GM19438 (cell line): ENCODE results near the gene DLG1.

Source experiments
- ATAC-seq: cut with Tn5 transposase; IDR thresholded peaks from one replicate; pipeline ENCODE4 v1.9.1; 2021; ENCODE audit warnings: low read depth; ENCODE audit not compliant: unreplicated experiment

DLG1 gene

DNA sequence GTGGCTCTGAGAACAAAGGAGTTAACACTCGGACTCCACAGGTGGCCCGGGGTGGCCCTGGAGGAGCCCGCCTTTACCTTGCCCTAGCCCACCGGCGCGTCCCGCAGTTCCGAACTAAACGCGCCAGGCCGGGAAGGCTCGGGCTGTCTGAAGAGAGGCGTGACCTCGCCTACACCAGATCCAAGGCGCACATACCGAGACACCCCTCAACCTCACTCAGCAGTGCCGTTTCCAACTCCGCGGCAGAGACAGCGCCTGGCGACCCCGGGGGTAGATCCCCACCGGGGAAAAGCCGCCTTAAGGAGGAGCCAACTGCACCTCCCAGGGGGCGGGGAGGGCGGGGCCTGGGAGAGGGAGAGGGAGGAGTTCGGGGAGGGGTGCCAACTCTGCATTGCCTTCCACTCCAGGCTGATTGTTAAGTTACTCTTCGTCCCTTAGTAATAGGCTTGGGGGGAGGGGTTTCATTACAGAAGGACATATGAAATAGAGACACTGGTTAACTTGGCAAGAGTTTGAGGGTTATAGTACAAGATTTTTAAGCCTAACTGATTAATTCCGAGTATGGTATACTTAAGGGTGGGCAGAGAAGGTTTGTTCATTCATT lies at the start of gene DLG1:
TSS of gene DLG1 (minus strand) at position 272 of the 604 bp plus-strand sequence. CDS start 1,408 bp downstream, outside the sequence.
- ATAC-seq, result peak; percentile 52

DNA sequence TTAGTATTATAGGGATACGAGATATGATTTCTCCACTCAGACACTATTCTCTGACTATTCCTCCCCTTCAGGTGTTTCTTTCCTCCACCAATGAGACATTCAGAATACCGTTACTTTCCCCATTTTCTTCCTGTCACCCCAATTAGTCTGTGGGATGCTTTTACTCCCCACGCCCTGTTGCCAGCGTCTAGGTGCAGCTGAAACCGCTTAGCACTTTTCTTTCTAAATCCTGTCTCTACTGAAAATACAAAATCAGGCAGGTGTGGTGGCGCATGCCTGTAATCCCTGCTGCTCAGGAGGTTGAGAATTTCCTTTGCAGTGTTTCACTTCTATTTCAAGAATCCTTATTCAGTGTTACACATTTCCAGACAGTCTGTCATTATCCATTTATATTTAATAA lies 49.6 kb upstream of the DLG1 start:
- no peak for ATAC-seq

- no peak for ATAC-seq
Observed at GRCh38 chr3:197345390-197345789, 47.0 kb upstream of the DLG1 start.

DNA sequence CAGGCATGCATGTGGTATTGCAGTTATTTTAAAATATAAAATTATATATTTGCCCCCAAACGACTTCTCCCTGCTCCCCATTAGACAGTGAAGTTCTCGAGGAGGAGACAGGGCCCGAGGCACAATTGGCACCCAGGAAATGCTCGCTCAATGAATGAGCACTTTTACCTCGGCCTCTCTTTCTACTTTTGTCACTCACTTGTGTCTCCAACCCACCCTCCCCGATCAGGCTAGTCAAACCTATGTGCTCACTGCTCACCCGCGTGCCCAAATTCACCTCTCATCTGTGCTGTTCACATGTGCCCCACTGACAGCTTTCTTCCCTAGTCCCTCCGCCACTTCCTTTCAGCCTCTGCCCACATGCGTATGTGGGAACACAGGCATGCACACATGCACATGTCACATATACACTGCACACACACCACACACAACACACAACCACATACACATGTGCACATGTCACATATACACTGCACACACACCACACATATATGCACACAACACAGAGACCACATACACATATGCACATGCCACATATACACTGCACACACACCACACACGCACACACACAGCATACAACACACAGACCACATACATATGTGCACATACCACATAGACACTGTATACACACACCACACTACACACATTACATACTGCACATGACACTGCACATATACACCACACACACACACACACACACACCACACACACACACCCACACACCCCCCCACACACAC lies 46.3 kb upstream of the DLG1 start:
- no peak for ATAC-seq

DNA sequence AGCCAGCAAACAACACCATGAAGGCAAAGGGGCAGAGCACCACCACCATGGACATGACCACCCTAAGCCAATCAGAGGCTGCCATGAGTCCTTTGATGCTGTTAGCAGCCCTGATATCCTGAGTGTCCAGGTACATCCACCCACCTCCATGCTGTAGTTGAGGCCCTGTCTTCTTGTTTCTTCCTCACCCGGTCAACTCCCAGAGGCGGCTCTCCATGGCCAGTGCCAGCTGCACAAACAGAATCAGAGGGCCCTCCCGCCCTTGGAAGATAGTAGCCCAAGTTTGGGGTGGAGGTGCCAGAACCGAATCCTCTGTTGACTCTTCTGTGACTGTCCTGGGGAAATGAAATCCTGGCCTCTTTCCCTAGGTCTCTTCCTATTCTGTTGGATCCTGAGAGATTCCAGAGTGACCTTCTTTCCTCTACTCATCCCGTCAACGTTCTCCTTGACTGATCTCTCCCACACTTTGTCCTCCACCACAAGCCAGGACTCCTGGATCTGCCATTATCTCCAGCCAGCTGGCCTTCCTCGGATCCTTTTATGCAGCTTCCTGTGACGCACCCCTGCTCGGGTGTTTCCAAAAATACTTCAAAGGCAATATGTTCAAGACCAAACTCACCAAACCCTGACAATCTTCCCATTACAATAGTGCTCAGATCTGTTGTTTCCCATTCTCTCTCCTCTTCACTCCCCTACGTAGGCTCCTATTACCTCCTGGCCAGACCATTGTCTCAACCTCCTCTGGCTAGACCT lies 45.4 kb upstream of the DLG1 start:
- ATAC-seq, result no peak

GRCh38 chr3:197343111-197343510 lies 44.7 kb upstream of the DLG1 start:
- no peak for ATAC-seq

DNA sequence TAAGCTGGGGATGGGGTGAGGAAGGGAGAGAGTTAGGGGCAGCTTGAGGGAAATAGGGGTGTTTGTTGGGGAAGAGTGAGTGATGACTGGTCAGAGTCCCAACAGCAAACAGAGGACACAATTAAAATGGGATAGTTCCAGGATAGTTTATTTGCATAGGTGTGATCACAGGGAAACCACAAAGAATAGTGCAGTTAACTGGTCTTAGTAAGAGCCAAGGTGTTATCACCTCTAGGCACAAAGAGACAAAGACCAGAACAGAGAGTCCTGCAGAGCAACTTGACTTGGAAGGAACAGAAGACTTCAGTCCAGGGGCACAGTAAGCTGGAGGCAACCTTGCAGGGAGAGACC lies 42.1 kb upstream of the DLG1 start:
- no peak for ATAC-seq

DNA sequence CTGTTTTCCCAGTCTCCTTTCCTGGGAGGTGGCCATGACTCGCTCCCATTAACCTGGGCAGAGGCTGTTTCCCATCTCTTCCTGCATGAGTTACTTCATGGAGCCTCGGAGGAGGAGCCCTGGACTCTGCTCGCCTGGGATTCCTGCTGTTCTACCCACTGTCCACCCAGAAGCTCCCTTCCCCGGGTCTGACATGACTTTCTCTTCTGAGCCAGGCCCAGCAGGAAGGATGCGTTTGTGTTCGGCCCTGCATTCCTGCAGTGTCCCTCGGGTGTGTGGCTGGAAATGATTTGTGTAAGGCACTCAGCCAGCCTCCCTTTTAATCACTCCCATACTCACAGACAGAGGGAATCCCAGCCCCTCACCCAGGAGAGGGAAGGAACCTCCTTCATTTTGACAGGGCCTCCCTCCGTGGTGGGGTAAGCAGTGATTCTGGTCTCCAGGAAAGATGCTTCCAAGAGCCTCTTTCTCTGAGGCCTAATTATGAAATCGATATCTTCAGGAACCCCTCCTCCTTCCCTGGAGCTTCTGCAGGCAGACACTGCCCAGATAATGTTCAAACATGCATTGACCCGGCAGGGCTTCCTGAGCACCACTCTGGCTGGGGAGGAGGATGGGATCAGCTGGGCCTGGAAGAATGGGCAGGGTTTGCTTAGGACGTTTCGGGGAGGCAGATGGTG lies 41.6 kb upstream of the DLG1 start:
- no peak for ATAC-seq

DNA sequence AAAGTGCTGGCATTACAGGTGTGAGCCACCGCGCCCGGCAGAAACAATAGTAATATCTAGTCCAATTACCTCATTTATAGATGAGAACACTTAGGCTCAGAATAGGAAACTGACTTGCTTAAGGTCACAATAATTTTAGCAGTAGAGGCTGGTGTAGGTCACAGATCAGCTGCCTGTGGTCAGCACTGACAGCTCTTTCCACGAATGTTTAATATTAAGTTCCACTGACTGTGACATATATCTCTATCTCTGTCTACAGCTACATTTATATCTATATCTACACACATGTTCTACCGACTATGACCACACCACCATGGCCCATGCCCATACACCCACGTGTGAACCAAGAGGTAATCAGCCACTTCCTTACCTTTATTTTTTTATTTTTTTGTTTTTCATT lies 40.2 kb upstream of the DLG1 start:
- ATAC-seq, result no peak

DNA sequence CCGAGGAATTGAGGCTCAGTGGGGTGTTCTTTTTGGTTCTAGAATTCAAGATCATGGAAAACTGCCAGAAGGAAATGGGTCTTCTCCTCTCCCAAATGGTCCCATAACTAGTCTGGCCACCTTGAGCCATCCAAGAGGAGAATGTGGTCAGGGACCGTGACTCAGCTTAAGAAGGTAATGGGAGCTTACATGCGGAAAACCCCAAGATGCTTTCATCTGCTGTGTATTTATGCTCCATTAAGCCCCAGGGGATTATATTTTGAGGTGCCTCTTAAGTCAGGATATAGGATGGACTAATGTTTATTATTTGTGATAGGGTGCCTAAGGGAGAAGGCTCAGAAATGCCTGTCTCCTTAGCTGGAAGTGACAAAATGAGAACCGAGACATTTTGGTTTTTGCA lies 39.2 kb upstream of the DLG1 start:
- no peak for ATAC-seq

DNA sequence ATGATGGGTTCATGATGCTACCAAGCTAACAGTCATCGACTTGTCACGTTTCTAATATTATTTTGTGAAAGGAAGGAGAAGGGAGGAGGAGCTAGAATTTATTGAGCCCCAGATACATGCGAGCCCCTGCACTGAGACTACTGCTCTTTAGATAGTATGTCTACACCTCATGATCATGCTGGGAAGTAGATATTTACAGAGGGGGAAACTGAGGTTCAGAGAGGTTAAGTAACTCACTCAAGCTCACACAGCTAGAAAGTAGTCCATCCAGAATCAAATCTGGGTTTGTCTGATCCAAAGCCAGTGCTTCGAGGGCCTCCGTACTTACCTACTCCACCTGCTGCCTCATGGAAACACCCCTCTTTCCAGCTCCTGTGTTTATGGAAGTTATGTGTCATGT lies 38.8 kb upstream of the DLG1 start:
- no peak for ATAC-seq

DNA sequence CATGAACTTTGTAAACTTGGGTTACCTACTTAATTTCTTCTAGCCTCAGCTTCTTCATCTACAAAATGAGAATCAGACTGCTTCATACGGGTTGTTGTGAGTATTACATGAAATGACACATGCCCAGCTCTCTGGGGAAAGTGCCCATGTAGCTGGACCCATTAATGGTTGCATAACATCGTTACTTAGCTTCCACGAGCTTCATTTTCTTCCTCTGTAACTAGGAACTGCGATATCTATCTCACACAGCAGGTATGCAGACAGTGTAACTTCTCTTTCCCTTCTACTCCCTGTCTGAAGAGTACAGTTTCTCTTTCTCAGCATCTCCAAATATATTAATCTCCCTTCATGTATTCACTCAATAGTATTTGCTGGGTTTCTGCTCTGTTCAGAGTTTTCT lies 37.9 kb upstream of the DLG1 start:
- ATAC-seq, result no peak

DNA sequence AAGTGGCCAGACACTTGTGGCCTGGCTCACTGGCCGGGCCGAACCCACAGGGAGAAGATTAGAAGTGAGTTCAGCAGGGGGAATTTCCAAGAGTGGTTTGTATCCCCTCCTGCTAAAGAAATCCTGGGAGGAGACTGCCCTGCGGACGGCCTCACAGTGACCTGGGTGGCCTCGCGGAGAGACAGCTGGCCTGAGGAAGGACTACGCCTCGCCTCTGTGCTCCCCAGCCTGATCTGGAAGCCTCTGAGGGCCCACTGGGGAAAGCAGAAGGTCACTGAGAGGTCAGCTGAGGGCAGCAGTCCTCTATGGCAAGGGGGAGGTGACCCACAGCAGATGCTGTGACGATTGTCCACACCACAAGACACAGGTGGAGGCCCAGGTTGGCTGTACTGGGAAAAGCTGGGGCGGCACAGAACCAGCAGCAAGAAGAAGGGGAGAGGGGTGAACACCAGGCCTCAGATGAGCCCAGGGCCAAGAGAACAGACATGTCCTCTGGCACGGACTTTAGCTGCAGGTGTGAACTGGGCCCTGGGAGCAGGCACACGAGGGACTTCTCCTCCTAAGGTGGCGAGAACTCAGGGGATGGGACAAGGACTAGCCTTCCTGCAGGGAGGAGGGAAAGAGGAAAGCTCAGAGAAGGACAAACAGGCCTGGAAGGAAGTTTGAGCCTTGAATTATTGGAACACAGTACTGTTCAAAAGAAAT lies 37.2 kb upstream of the DLG1 start:
- no peak for ATAC-seq

DNA sequence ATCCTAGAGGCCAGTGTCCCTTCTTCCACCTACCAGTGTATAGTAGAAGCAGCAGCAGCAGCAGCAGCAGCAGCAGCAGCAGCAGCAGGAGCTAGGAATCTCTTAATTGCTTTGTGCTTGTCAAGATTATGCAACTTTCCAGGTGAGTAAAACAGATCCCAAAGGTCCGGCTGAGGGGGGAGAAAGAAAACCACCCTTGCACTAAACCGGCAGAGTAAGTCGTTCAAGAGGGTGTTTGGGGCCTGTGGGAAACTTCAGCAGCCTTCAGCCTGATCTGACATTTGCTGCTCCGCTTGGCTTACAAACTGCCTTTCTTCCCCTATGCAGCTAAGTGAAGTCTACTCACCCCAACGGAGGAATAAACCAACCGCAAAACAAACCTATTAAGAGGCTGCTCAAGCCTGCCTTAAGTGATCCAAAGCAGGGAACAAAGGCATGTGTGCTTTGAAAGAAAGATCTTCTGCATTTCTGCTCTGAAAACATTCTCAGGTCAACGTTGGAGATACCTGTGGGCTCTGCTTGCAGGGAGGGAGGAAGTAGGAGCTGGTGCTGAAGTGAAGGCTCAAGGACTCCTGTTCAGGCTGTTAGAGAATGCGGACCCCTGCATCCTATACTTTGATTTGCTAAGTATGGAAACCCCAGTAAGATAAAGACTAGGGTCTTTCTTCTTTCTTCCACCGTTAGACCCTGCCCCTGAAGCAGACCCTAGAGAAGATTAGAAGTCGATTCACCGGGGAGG lies 35.7 kb upstream of the DLG1 start:
- no peak for ATAC-seq

GRCh38 chr3:197331131-197331530 lies 32.7 kb upstream of the DLG1 start:
- no peak for ATAC-seq

- no peak for ATAC-seq
Observed at GRCh38 chr3:197329382-197329781, 31.0 kb upstream of the DLG1 start.

- no peak for ATAC-seq
Observed at GRCh38 chr3:197328198-197328597, 29.8 kb upstream of the DLG1 start.

GRCh38 chr3:197327701-197328100 lies 29.3 kb upstream of the DLG1 start:
- no peak for ATAC-seq

DNA sequence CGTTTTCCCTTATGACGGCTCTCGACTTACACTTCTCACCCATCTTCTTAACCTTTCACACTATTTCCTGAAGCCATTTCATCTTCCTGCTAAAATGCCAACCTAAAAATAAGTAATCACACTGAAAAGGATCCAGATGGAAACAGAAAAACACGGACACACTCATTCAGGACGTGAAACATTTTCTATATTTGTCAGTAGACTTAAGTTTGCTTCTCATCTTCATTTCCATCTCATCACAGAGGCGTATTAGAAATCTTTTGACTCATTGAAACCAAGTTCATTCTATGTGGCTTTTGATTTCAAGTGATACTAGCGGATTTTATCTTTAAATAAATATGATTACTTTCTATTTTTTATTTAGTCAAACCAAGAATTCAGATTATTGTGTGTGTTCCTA lies 27.4 kb upstream of the DLG1 start:
- ATAC-seq, result no peak

GRCh38 chr3:197322149-197322548 lies 23.7 kb upstream of the DLG1 start:
- no peak for ATAC-seq
